HG03342 (cell line): Measurements from ENCODE around the gene SZRD1.

Experiments used
- ATAC-seq: cut with Tn5 transposase; IDR thresholded peaks from one replicate; pipeline ENCODE4 v1.9.1; 2021; ENCODE audit warnings: mild to moderate bottlenecking, moderate library complexity; ENCODE audit not compliant: unreplicated experiment

The SZRD1 gene

GRCh38 chr1:16393570-16394521 lies 26.8 kb downstream of the SZRD1 start:
- ATAC-seq, result no peak

DNA sequence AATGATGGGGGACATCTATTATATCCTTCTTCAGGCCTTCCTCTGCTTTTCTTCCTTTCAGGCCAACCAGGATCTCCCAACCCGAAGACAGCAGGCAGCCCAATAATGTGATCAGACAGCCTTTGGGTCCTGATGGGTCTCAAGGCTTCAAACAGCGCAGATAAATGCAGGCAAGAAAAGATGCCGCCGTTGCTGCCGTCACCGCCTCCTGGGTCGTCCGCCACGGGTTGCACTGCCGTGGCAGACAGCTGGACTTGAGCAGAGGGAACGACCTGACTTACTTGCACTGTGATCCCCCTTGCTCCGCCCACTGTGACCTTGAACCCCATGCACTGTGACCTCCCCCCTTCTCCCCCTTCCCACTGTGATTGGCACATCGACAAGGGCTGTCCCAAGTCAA lies 27.9 kb downstream of the SZRD1 start:
- ATAC-seq, result no peak

- no peak for ATAC-seq
These were observed 29.5 kb downstream of the SZRD1 start for GRCh38 chr1:16396591-16396990.

DNA sequence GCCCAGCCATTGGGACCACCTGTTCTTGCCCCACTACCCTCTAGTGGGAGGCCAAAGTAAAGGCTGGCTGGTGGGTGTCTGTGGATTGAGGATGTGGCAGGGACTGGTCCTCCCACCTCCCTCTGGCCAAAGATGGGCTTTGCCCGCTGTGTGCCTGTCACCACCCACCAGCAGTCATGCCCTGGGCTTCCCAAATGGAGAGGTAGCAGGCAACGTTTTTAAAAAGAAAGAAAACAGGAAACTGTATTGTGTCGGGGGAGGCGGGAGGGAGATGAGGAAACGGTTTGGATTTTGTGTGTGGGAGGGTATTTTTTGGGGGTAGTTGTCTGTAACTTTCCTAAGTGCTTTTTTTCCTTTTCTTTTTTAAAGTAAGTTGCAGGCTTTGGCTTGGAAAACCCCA lies 30.1 kb downstream of the SZRD1 start:
- no peak for ATAC-seq

DNA sequence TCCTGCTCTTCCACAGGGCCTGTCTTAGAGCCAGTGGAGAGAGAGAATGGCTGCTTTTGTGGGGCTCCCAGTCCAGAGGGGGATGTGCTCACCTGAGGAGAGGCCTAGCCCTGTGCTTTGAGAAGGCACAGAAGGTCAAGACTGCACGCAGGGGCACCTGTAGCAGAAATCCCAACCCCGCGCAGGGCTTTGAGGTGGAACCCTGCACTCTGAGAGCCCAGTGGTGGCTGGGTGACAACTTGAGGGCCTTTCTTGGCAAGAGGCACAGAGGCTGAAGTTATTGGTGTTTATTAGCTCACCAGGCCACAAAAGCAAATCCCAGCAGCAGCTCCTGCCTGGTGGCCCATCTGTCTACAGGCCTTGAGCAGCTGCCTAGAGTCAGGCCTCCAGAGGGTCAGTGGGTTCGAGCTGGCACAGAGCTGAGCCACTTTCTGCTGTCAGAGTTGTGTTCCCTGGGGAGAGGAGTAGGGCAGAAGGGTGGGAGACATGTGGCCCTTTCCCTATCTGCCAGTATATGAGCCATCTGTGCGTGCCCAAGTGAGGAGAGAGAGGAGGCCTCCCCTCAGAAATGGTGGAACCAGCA lies 31.4 kb downstream of the SZRD1 start:
- no peak for ATAC-seq

GRCh38 chr1:16402742-16403141 lies 35.7 kb downstream of the SZRD1 start:
- ATAC-seq, result no peak

- no peak for ATAC-seq
These were observed 38.4 kb downstream of the SZRD1 start for GRCh38 chr1:16405441-16405840.

- no peak for ATAC-seq
These were observed 39.8 kb downstream of the SZRD1 start for GRCh38 chr1:16406868-16407267.

GRCh38 chr1:16409536-16410152 lies 42.6 kb downstream of the SZRD1 start:
- ATAC-seq, result no peak

DNA sequence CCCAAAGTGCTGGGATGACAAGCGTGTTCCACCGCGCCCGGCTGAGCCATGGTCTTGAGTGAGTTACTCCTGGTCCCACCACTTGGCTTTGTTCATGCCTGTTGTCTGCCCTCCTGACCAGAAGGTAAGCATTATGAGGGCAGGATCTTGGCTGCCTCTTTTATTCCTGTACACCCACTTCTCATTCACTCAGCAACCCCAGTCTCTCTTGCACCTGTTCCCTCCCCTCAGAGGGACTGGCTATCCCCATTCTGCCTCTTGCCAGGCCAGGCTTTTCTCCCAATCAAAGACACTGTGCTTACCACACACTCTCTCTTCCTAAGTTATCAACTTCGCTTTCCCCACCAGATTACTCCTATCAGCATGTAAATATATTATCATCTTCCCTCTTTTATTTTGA lies 43.8 kb downstream of the SZRD1 start:
- no peak for ATAC-seq

DNA sequence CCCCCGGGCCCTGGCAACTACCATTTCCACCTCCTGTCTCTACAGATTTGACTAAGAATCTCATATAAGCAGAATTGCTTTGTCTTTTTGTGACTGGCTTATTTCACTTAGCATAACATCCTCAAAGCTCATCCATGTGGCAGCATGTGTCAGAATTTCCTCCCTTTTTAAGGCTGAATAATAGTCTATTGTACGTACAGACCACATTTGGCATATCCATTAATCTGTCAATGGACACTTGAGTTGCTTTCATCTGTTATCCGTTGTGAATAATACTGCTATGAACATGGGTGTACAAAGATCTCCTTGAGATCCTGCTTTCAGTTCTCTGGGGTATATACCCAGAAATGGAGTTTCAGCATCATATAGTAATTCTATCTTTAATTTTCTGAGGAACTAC lies 46.1 kb downstream of the SZRD1 start:
- no peak for ATAC-seq

DNA sequence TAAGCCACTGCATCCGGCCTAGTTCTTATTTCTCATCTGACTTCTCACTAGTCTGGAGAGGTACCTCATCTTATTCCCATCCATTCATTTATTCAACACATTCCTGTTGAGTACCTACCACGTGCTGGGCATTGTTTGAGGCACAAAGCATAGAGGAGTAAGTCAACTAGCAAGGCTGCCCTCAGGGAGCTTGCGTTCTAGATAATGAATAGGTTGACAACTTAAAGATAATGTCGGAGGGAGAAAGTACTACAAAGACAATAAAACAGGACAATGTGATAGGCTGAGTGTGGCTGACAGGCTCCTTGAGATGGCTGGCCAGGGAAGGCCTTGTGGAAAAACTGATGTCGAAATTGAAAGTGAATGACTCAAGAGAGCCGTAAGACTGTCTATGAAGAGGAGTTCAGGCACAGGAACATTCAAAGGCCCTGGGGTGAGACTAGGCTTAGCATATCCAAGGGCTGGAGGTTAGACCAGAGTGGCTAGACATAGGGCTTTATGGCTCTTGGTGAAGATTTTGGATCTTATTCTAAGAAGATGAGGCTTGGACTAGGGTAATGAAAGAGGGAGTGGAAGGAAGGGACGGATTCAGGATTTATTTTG lies 51.9 kb downstream of the SZRD1 start:
- no peak for ATAC-seq

DNA sequence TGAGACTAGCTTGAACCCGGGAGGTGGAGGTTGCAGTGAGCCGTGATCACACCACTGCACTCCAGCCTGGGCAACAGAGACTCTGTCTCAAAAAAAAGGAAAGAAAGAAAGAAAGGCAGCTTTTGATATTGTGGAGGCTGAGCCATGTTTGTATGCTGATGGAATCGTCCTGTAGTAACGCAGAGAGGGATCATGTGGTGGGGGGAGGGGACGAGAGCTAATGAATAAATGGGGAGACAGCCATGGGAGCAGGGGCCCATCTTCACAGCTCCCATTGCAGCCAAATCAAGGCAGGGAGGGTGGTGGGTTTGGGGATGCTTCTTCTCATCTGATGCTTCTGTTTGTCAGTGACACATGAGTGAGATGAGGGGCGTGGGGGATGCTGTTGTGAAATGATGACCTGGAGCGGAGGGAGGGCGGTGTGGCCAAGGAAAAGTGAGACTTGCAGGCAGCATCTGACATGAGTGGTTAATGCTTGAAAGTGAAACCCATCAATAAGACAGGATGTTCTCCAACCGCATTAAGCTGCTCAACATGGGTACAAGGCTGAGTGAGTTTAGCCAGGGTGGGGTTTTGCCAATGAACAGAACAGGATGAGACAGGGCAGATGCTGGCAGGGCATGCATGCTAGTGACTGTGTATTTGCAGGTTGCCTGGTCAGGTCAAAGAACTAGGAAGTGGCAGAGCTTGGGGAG lies 53.5 kb downstream of the SZRD1 start:
- ATAC-seq, result peak; percentile 90

DNA sequence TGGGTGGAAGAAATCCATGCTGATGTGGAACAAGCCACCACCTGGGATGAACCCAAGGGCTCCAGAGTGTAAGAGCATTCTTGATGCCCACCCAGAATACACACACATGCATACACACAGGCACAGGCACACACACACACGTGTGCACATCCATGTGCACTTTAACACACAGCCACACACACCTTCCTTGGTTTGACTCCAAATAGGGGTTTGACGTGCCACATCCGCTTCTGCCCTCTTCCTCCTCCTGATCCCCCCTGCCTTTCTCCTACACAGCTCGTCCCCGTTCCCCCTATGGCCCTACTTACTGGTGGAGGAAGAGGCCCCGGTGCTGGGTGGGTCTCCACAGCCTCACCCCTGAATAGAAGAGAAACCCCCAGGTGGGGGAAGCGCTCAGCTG lies 54.2 kb downstream of the SZRD1 start:
- no peak for ATAC-seq

DNA sequence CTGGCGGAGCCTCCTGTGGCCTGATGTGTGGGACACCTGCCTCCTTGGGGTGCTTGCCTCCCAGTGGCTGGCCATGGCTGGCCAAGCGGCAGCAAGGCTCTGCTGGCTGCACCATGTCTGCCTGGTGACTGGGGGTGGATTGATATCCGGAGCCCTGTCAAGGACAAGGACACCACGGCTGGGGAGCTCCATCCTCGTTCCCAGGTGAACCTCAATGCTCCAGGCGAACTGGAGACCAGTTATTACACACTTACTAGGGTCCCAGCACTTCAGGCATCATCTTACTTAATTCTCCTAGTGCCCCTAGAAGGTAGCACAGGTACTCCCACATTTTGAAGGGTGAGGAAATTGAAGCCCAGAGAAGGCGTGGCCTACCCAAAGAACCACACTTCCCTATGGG lies 55.0 kb downstream of the SZRD1 start:
- ATAC-seq, result no peak

DNA sequence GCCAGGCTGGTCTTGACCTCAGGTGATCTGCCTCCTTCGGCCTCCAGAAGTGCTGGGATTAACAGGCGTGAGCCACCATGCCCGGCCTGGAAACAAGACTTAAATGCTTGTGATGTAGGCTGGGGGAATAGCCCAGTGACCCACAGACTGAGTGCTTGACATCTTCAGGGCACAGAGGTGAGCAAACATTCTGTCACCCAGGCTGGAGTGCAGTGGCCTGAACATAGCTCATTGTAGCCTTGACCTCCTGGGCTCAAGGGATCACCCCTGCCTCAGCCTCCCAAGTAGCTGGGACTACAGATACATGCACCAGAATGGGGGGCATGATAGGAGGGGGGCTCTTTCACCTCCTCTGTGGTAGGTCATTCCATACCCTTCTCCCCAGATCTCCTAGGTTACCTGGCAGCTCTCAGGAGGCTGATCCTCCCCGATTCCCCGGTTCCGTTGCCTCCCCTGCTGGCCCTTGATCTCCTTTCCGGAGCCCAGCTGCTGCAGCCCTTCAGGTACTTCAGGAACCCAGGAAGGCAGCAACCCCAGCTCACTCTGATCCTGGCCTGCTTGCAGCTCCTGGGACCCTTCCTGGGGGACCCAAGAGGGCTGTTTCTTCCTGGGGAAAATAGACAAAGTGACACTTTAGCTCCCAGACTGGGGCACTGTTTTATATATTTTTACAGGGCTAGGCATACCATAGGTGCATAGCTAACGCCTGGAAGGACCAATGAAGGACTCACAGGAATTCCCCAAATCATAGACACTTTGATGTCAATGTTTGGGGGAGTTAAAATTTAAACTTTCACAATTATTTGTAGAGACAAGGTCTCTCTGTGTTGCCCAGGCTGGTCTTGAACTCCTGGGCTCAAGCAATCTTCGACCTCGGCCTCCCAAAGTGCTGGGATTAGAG lies 58.3 kb downstream of the SZRD1 start:
- ATAC-seq, result no peak

DNA sequence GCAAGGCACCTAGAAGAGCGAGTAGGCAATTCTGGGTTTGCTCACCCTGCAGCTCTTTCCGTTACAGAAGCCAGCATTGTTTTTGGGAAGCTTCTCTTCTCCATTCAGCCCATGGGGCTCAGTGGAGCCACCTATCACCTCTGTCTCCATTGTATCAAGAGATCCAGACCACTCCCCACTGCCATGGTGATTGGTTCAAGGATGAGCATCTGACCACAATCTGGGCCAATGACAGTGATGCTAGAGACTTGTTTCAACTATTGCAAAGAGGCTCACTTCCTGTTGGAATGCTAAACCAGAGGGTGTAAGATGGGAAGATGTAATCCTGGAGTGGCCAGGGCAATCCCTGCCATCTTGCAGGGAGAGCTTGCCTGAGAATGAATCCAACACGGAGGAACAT lies 63.6 kb downstream of the SZRD1 start:
- ATAC-seq, result no peak

DNA sequence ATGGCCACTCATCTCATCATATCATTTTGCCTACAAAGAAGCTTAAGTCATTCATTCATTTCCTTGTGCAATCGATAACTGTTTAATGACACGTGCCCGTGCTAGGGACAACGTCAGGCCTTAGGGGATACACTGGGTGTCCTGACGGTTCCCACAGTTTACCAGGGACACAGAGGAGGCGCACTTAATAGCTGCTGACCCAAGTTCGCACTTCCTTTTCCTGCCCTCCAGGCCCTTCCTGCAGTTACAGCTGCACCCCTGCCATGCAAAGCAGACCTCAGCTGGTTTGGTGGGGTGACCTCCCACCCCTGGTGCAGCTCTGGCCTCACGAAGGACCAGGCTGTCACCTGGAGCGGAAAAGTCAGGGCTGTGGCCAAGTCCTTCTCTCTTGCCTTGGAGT lies 66.0 kb downstream of the SZRD1 start:
- no peak for ATAC-seq

DNA sequence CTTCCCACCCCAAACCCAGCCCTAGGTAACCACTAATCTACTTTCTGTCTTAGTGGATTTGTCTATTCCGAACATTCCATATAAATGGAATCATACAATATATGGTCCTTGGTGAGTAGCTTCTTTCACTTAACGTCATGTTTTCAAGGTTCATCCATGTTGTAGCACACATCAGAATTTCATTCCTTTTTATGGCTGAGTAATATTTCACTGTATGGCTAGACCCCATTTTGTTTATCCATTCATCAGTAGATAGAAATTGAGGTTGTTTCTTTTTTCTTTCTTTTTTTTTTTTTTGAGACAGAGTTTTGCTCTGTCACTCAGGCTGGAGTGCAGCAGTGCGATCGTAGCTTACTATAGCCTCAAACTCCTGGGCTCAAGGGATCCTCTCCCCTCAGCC lies 67.0 kb downstream of the SZRD1 start:
- no peak for ATAC-seq

GRCh38 chr1:16434501-16434900 lies 67.5 kb downstream of the SZRD1 start:
- no peak for ATAC-seq
